K562 treated with DMSO at 1 percent for 24 hours (cell line): ENCODE data around the gene GAGE2A. TPM values are rescaled to one million over a fixed set of nuclear protein-coding genes. Genes with fewer than 3 reads are reported as not detected.

Experiments used
- total RNA-seq: library from RNA; unstranded; fragments of 300-600 nt; gene quantifications from 2 replicates; pipeline ENCODE4 v1.2.3, GENCODE V29; 2022; ENCODE audit warnings: low read depth; ENCODE audit not compliant: insufficient read depth

The GAGE2A gene
- 11.0 and 11.8 TPM in 2 replicates for total RNA-seq

GRCh38 chrX:49589196-49589595 is at the start of gene GAGE2A:
GAGE2A (plus strand) TSS chrX:49589496; CDS start chrX:49590651, 1,155 bp downstream.

GRCh38 chrX:49541433-49541832 is 47.9 kb upstream of the GAGE2A start, which contains the start of gene GAGE12D:
GAGE12D (plus strand) TSS chrX:49541733; CDS start chrX:49542888, 1,155 bp downstream.

GRCh38 chrX:49550989-49551388 is 38.3 kb upstream of the GAGE2A start, which contains the start of gene GAGE12E:
GAGE12E (plus strand) TSS chrX:49551289; CDS start chrX:49552444, 1,155 bp downstream.

GRCh38 chrX:49560542-49560941 is 28.8 kb upstream of the GAGE2A start, which contains the start of gene GAGE12F:
GAGE12F (plus strand) TSS chrX:49560842; CDS start chrX:49561997, 1,155 bp downstream.

GRCh38 chrX:49570100-49570499 is 19.2 kb upstream of the GAGE2A start, which contains the start of gene GAGE12G:
GAGE12G (plus strand) TSS chrX:49570400; CDS start chrX:49571555, 1,155 bp downstream.

GRCh38 chrX:49579649-49580048 is 9.6 kb upstream of the GAGE2A start, which contains the start of gene GAGE12H:
GAGE12H (plus strand) TSS chrX:49579949; CDS start chrX:49581104, 1,155 bp downstream.

GRCh38 chrX:49598720-49599119 is 9.4 kb downstream of the GAGE2A start, which contains the start of gene GAGE1:
GAGE1 (plus strand) TSS chrX:49599020; CDS start chrX:49600175, 1,155 bp downstream.

Other genes starting within 250 kb of the GAGE2A start
- gene GAGE12C, start 57.3 kb upstream of the GAGE2A start, total RNA-seq: not detected in 2 replicates
- gene GAGE12D, start 47.8 kb upstream of the GAGE2A start, total RNA-seq: not detected in 2 replicates
- gene GAGE12E, start 38.2 kb upstream of the GAGE2A start, total RNA-seq: not detected in 2 replicates
- gene GAGE12F, start 28.7 kb upstream of the GAGE2A start, total RNA-seq: not detected in 2 replicates
- not detected in 2 replicates for gene GAGE12G, start 19.1 kb upstream of the GAGE2A start, total RNA-seq
- not detected in 2 replicates for gene GAGE12H, start 9.5 kb upstream of the GAGE2A start, total RNA-seq
- 13.5 TPM in 2 replicates for gene GAGE1, start 9.5 kb downstream of the GAGE2A start, total RNA-seq
- 60.6 and 61.3 TPM in 2 replicates for gene PAGE1, start 106.5 kb downstream of the GAGE2A start, total RNA-seq
- 14.9 and 17.9 TPM in 2 replicates for gene PAGE4, start 239.8 kb downstream of the GAGE2A start, total RNA-seq